ENCODE measurements around the gene PDF. TPM values are rescaled to one million over a fixed set of nuclear protein-coding genes. Genes with fewer than 3 reads are reported as not detected.
"Not testable (repeated sequence)": the region's sequence is repeated elsewhere in the genome, so short reads cannot be mapped to it uniquely, and the experiment has no call there.

PDF gene
- total RNA-seq, 1 experiment from 2014 or later: 32.4 TPM

GRCh38 chr16:69365901-69366300 is 35.5 kb upstream of the PDF start:
- Histone ChIP-seq H3K36me3 (ENCODE audit: insufficient read depth, low read length, poor library complexity, severe bottlenecking) (peaks cover 63% of the 10 kb centered on the region), H3K27ac (ENCODE audit: low read depth, low read length, poor library complexity, severe bottlenecking) (no peak overlapping the region), H3K4me1 (ENCODE audit: insufficient read depth, low read length, poor library complexity, severe bottlenecking) (no peaks in the 10 kb centered on the region), H3K9me3 (ENCODE audit: low read depth, low read length, poor library complexity, severe bottlenecking) (no peaks in the 10 kb centered on the region), H3K4me3 (ENCODE audit: low read depth, low read length, poor library complexity, severe bottlenecking) (no peak overlapping the region), H3K27me3 (replicated peaks; ENCODE audit: insufficient read depth, low read depth, low read length, poor library complexity) (no peaks in the 10 kb centered on the region)
- DNase-seq (ENCODE audit: low spot score): no peak
- ChIA-PET CTCF (no interaction called here), POLR2A (ENCODE audit: low non-redundant PET) (no interaction called here)
- intact Hi-C loops (cut with micrococcal nuclease; ENCODE audit: unreplicated experiment): no loop called here
- BruUV-seq (replicated peaks): no TSS peak
- TF ChIP-seq, protein P1, sequence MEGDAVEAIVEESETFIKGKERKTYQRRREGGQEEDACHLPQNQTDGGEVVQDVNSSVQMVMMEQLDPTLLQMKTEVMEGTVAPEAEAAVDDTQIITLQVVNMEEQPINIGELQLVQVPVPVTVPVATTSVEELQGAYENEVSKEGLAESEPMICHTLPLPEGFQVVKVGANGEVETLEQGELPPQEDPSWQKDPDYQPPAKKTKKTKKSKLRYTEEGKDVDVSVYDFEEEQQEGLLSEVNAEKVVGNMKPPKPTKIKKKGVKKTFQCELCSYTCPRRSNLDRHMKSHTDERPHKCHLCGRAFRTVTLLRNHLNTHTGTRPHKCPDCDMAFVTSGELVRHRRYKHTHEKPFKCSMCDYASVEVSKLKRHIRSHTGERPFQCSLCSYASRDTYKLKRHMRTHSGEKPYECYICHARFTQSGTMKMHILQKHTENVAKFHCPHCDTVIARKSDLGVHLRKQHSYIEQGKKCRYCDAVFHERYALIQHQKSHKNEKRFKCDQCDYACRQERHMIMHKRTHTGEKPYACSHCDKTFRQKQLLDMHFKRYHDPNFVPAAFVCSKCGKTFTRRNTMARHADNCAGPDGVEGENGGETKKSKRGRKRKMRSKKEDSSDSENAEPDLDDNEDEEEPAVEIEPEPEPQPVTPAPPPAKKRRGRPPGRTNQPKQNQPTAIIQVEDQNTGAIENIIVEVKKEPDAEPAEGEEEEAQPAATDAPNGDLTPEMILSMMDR (conservative IDR thresholded peaks at IDR 0.05; ENCODE audit: low read depth, low read length): no peak
- no peak for TF ChIP-seq EZH2 (IDR thresholded peaks at IDR 0.05; ENCODE audit: borderline replicate concordance, low read depth, low read length, poor library complexity, severe bottlenecking)

DNA sequence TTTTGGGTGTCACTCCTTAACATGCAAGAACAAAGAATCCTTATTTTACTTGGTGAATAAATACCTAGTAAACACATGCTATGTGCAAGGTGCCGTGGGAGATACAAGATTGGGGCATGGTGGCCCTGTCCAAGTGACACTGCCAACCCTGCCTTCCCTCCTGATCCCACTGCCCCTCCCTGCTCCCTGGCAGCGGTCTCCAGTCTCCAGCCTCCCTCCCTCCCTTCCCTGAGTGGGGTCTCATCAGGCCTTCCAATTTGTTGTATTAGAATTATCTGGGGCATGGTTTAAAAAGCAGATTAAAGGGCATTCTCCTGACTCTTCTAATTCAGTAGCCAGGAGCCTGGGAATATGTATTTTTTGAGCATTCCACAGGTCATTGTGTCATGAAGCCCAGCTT is 33.7 kb upstream of the PDF start:
- H3K4me3 ChIP-seq (ENCODE audit: low read depth, low read length, poor library complexity, severe bottlenecking): no peak overlapping the region
- TF ChIP-seq, protein P1 (conservative IDR thresholded peaks at IDR 0.05; ENCODE audit: low read depth, low read length): no peak
- no peak for TF ChIP-seq EZH2 (IDR thresholded peaks at IDR 0.05; ENCODE audit: borderline replicate concordance, low read depth, low read length, poor library complexity, severe bottlenecking)
- no peak for DNase-seq (ENCODE audit: low spot score)
- H3K36me3 ChIP-seq (ENCODE audit: insufficient read depth, low read length, poor library complexity, severe bottlenecking): peaks cover 46% of the 10 kb centered on the region
- no peaks in the 10 kb centered on the region for H3K27me3 ChIP-seq (replicated peaks; ENCODE audit: insufficient read depth, low read depth, low read length, poor library complexity)
- no peaks in the 10 kb centered on the region for H3K4me1 ChIP-seq (ENCODE audit: insufficient read depth, low read length, poor library complexity, severe bottlenecking)
- no peaks in the 10 kb centered on the region for H3K9me3 ChIP-seq (ENCODE audit: low read depth, low read length, poor library complexity, severe bottlenecking)
- H3K27ac ChIP-seq (ENCODE audit: low read depth, low read length, poor library complexity, severe bottlenecking): no peak overlapping the region
- no TSS peak for BruUV-seq (replicated peaks)
- intact Hi-C loops (cut with micrococcal nuclease; ENCODE audit: unreplicated experiment): no loop called here
- ChIA-PET CTCF (no interaction called here), POLR2A (ENCODE audit: low non-redundant PET) (no interaction called here)

GRCh38 chr16:69363281-69363717 is 32.9 kb upstream of the PDF start:
- POLR2A ChIA-PET (ENCODE audit: low non-redundant PET): no interaction called here
- DNase-seq (ENCODE audit: low spot score): no peak
- Histone ChIP-seq H3K27ac (ENCODE audit: low read depth, low read length, poor library complexity, severe bottlenecking) (no peak overlapping the region), H3K4me3 (ENCODE audit: low read depth, low read length, poor library complexity, severe bottlenecking) (no peak overlapping the region), H3K36me3 (ENCODE audit: insufficient read depth, low read length, poor library complexity, severe bottlenecking) (peaks cover 38% of the 10 kb centered on the region), H3K9me3 (ENCODE audit: low read depth, low read length, poor library complexity, severe bottlenecking) (no peaks in the 10 kb centered on the region), H3K27me3 (replicated peaks; ENCODE audit: insufficient read depth, low read depth, low read length, poor library complexity) (no peaks in the 10 kb centered on the region), H3K4me1 (ENCODE audit: insufficient read depth, low read length, poor library complexity, severe bottlenecking) (no peaks in the 10 kb centered on the region)
- intact Hi-C loops (cut with micrococcal nuclease; ENCODE audit: unreplicated experiment): no loop called here
- TF ChIP-seq EZH2 (IDR thresholded peaks at IDR 0.05; ENCODE audit: borderline replicate concordance, low read depth, low read length, poor library complexity, severe bottlenecking): no peak
- TF ChIP-seq, protein P1 (conservative IDR thresholded peaks at IDR 0.05; ENCODE audit: low read depth, low read length): no peak
- CTCF ChIA-PET: no interaction called here
- no TSS peak for BruUV-seq (replicated peaks)

- DNase-seq (ENCODE audit: low spot score); CTCF ChIA-PET; H3K27me3 ChIP-seq (replicated peaks; ENCODE audit: insufficient read depth, low read depth, low read length, poor library complexity); H3K27ac ChIP-seq (ENCODE audit: low read depth, low read length, poor library complexity, severe bottlenecking); BruUV-seq (replicated peaks); H3K4me1 ChIP-seq (ENCODE audit: insufficient read depth, low read length, poor library complexity, severe bottlenecking); POLR2A ChIA-PET (ENCODE audit: low non-redundant PET); H3K9me3 ChIP-seq (ENCODE audit: low read depth, low read length, poor library complexity, severe bottlenecking); H3K4me3 ChIP-seq (ENCODE audit: low read depth, low read length, poor library complexity, severe bottlenecking); intact Hi-C loops (cut with micrococcal nuclease; ENCODE audit: unreplicated experiment): not testable (repeated sequence)
- H3K36me3 ChIP-seq (ENCODE audit: insufficient read depth, low read length, poor library complexity, severe bottlenecking): peaks cover 16% of the 10 kb centered on the region
Measured at GRCh38 chr16:69360070-69360469, 29.7 kb upstream of the PDF start.
